Anterior cingulate cortex (tissue), 58 donors: ENCODE results near the gene SNAPC4.
A peak's percentile ranks its signal among the peaks of the same experiment; 100 is the strongest.
"Not testable (repeated sequence)": the region's sequence is repeated elsewhere in the genome, so short reads cannot be mapped to it uniquely, and the experiment has no call there.

Experiments
- DNase-seq, 58 donors: peaks; one replicate each; lab custom pipeline; 2025; lab: John Stamatoyannopoulos, UW

SNAPC4 gene

GRCh38 chr9:136410500-136411287, 10.7 kb upstream of the SNAPC4 start, which contains the start of the genes ENTR1 and PMPCA:
TSS of gene ENTR1 (minus strand) at chr9:136410614. CDS start at chr9:136410397, 217 bp downstream.
TSS of gene PMPCA (plus strand) at chr9:136410658. CDS start at chr9:136410669, 11 bp downstream.
- peak in 57 of 58 donors; percentile 42 to 91 (median 82) for DNase-seq

GRCh38 chr9:136409557-136410455, 9.8 kb upstream of the SNAPC4 start:
- DNase-seq: peak in 17 of 58 donors; percentile 17 to 68 (median 28)

GRCh38 chr9:136407911-136408310, 7.9 kb upstream of the SNAPC4 start:
- DNase-seq: no peak

- DNase-seq: not testable (repeated sequence)
These were observed 7.1 kb upstream of the SNAPC4 start for GRCh38 chr9:136407061-136407460.

GRCh38 chr9:136405904-136406303, 5.9 kb upstream of the SNAPC4 start:
- not testable (repeated sequence) for DNase-seq

GRCh38 chr9:136405481-136405880, 5.5 kb upstream of the SNAPC4 start:
- no peak for DNase-seq

GRCh38 chr9:136404801-136405136, 4.8 kb upstream of the SNAPC4 start:
- DNase-seq: no peak

GRCh38 chr9:136403915-136404800, 4.2 kb upstream of the SNAPC4 start:
- no peak for DNase-seq

GRCh38 chr9:136403538-136403914, 3.6 kb upstream of the SNAPC4 start:
- no peak for DNase-seq

- no peak for DNase-seq
These were observed 2.1 kb upstream of the SNAPC4 start for GRCh38 chr9:136402067-136402466.

GRCh38 chr9:136401173-136401922, 1.4 kb upstream of the SNAPC4 start:
- DNase-seq: no peak

GRCh38 chr9:136399176-136400037, 563 bp downstream of the SNAPC4 start:
- DNase-seq: peak in 1 of 58 donors; percentile 2

- DNase-seq: no peak
These were observed 1.7 kb downstream of the SNAPC4 start for GRCh38 chr9:136398286-136398685.

GRCh38 chr9:136397643-136398042, 2.3 kb downstream of the SNAPC4 start:
- no peak for DNase-seq

- no peak for DNase-seq
These were observed 3.8 kb downstream of the SNAPC4 start for GRCh38 chr9:136396219-136396515.

GRCh38 chr9:136395345-136396218, 4.4 kb downstream of the SNAPC4 start:
- no peak for DNase-seq

GRCh38 chr9:136395020-136395340, 5.0 kb downstream of the SNAPC4 start:
- no peak for DNase-seq
